HG03442 (cell line): ENCODE data around the gene ATP10A.

Experiments used
- ATAC-seq: cut with Tn5 transposase; IDR thresholded peaks from one replicate; pipeline ENCODE4 v1.9.1; 2021; ENCODE audit warnings: mild to moderate bottlenecking, moderate library complexity; ENCODE audit not compliant: unreplicated experiment

The ATP10A gene

DNA sequence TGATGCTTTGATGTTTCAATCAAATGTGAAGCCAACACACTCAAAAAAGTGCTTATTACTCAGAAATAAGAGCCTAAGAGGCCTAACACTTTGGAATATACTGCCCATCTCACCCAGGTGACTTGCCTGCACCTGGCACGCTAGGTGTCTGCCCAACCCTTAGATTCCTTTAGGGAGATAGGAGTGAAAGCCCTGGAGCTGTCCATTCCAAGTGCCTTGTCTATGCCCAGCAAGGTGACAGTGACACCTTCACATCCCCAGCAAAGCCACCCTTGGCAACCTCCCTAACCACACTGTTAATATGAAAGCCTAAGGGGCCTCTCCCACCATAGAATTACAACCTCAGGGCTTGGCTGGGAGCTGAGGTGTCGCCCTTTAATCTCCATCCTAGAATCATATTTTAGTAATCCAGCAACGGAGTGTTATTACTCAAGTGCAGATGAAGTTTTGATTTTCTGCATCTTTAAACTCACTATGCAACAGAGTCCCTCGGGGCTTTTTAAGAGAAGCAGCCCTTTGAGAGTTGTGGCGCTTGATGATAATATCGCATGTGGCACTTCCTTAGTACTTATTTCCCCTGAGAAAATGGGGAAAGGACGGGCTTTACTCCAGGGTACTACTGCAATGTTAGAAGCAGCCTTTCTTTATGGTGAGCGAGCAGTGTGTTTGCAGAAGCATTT, 24.8 kb downstream of the ATP10A start:
- ATAC-seq: no peak

DNA sequence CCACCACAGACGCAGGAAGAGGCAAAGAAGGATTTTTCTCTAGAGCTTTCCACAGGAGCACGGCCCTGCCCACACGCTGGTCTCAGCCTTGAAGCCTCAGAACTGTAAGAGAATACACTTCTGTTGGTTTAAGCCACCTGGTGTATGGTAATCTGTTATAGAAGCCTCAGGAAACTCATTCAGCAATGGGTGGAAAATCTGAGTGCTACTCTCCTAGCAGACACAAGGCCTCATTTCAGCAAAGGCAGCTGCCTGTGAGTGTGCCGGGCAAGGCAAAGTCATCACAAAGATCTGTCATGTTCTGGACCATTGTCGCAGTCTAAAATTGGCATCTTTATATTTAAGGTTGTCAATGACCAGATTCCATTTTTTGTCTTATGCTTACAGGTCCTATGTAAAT, 31.0 kb downstream of the ATP10A start:
- no peak for ATAC-seq

DNA sequence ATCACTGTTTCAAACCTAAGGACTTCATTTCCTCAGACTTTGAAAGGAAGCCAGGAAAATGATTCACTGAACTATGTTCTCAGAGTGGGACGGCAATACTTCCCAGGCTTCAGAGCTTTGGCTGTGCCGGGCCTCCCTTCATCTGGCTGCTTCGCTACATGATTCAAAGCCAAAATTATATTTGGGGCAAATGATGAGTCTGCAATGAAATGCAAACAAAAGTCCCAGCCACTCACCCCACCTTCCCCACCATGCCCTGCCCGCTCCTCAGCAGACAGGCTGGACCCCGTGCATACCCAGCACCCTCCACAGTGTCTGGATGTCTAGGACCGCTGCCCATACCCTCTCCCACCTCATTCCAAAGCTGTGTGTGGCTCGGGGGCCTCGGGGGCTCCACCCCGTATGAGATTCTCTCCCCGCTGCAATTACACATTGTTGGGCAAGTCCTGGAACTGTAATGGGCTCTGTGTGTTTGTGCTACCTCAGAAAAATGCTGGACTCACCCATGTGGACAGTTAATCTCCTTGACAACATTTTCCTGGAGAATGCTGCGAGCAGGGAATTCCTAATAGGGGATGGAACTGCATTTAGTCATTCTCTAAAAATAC, 32.2 kb downstream of the ATP10A start:
- no peak for ATAC-seq

DNA sequence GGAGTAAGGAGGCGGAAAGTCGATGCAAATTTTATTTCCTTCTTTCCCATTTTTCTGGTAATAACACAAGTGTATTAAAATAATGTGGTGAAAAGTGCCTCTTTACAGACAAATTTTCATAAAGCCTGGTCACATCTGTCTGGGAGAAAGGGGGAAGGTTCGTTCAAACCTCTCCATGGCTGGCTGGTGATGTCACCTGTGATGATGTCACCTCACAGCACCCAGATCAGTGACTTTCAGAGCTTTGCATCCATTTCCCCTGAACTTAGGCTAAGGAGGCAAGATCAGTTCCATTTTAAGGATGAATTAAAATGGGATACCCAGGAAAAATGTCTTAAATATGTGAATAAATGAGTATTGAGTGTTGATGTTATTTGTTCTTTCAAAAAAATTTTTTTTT, 34.1 kb downstream of the ATP10A start:
- ATAC-seq: no peak

DNA sequence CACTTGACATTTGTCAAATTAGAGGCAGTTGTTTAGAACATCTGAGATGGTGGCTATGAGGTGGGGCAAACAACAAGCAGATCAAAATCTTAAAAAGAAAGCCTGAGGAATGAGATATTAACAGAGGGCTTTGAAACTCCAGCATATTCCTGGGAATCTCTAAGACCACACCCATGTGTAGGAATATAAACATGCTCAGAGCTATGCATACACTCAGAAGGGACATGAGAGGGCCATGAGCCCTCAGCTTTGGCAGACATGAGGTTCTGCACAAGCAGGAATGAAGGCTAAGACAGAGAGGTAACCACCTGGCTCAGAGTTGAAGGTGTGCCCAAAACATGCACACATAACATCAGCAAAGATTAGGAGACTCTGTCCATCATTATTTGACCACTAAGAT, 37.9 kb downstream of the ATP10A start:
- no peak for ATAC-seq

DNA sequence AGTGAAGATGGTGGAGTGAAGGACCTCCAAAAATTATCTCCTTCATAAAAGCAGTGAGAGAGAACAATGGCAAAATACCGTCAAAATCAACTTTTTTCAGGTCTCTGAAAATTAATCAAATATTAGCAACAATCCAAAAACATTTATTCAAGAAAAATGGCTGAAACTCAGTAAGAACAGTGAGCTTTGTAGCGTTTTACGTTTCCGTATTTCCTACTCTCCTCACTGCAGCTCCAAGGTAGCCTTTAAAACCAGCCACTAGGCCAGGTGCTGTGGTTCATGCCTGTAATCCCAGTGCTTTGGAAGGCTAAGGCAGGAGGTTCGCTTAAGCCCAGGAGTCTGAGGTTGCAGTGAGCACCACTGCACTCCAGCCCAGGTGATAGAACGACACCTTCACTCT, 38.5 kb downstream of the ATP10A start:
- ATAC-seq: no peak

DNA sequence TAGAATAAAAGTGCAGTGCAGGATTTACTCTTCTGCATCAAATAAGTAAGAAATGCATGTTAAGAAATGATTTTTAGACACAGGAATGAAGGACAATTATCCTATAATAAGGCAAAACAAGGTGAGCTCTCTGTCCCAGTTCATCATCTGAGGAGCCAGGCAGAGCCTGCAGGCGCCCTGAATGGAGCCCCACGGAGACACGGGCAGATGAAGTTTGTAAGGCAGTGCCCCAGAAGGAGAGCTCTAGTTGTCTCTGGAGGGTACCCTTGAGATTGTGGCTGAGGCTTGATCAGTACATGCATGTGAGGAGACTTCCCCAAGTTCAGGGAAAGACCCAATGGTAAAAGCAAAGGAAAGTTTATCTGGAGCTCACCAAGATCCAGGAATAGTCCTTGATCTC, 50.3 kb downstream of the ATP10A start:
- ATAC-seq: no peak

DNA sequence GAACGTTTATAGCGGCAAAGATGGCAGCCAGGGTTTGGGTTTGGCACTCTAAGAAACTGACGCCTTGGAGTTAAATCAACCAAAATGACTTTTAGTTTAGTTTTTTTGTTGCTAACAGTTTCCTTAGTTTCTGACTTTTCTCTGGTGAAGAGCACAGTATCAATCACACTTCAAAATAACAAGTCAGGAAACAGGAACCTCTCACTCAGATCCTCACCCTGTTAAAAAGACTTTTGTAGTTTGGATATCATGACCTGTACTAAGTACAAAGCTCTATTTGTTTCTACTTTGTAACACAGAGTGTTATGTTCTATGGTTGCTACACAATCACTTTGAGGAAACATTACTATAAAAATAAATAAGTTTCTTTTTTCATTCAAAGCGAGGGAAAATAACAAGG, 51.1 kb downstream of the ATP10A start:
- ATAC-seq: no peak

DNA sequence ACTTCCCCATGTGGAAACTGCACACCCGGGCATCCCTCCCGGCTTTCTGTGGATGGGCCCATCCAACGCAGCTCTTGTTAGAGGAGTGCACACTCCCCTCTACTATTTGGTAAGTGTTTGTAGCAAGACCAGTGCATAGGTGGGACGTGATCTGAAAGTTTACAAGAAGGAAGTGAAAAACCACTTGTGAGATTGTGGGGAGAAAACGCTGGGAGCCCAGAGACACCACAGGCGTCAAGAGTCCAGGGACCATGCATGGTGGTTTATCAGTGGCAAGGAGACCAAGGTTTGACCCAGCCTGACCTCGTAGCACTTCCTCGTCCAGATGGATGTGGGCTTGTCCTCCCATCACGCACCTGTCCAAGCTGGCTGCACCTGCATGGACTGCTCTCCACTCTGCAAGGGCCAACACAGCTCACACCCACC, 51.6 kb downstream of the ATP10A start:
- ATAC-seq: peak; percentile 91

DNA sequence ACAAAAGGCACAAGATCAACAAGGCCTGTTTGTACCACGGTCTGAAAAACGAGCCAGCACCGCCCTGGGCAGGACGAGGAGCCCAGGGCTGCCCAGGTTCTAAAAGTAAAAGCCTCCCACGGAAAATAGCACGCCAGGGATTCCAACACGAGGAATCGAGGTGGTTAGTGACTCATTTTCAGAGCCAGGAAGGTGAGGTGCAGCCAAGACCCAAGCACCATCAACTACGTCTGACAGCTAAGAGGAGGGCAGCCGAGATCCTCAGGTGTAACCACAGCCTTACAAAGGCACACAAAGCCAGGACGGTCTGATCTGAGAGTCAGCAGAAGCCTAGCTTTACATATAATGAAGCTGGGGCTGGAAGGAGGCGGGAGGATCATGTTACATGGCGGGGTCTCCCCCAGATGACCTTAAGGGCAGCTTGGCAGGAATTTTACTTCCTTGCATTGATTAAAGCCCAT, 52.5 kb downstream of the ATP10A start:
- no peak for ATAC-seq

DNA sequence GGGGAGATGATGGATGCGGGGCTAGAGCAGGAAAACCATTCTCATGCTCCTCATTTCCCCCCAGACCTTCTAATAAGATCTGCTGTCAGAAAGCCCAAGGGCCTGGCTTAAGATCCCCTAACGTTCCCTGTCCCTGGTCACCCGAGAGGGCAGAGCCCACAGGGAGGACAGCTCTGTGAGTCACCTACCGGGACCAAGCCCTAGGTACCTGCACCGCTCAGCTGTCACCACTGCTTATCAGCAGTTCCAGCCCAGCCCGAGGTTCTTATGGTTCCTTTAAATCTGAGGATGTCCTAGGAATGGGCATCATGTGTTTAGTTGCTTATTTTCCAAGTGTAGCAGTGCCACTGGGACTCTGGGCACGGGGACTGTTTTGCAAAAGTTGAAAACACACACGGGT, 53.0 kb downstream of the ATP10A start:
- ATAC-seq: no peak

DNA sequence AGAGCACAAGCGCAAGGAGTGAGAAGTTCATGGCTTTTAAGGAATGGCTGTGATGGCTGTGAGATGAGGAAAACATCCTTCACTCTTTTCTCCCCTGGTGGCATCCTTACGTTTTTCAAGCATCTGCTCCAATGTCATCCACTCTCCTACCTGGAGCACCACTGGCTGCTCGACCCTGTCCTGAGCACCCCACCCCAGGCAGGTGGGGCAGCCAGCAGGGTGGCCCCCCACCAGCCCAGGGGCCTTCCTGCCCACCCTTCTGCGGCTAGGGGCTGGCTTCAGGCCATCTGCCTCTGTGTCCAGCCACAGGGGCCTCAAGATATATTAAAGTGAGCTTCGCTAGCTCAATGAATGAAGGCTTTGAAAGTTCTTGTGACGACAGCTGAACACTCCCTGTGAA, 56.1 kb downstream of the ATP10A start:
- ATAC-seq: no peak

DNA sequence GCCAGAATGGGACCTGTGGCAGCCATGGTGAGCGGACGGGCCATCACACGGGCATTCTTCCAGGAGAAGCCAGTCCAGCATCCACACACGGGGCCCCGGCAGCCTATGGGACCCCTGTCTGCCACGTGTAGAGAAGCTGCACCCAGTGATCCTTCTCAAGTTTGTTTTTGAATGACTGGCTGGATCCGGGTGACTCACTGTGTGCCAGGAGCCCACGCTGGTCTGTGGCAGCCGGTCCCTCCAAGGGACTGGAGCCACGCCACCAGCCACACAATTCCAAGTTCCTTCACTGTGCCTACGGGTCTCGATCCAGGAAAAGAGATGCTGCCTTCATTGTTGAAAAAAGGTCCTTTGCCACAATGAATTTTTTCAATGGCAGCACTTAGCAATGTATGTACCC, 58.1 kb downstream of the ATP10A start:
- ATAC-seq: no peak

DNA sequence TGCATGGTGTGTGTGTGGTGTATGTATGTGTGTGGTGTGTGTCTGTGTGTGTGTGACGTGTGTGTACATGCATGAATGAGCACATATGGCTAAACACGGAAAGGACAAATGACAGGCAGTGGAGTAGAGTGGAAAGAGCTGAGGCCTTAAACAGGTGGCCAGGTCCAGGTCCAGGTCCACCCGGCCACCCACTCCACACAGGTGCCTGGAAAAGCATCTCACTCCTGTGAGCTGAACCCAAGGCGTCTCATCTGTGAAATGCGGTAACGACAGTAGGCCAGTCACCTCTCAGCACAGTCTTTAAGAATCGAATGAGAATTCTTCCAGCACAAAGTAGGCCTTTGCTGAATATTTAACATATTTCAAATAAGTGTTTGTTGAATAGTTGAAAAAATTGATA, 58.7 kb downstream of the ATP10A start:
- ATAC-seq: no peak

DNA sequence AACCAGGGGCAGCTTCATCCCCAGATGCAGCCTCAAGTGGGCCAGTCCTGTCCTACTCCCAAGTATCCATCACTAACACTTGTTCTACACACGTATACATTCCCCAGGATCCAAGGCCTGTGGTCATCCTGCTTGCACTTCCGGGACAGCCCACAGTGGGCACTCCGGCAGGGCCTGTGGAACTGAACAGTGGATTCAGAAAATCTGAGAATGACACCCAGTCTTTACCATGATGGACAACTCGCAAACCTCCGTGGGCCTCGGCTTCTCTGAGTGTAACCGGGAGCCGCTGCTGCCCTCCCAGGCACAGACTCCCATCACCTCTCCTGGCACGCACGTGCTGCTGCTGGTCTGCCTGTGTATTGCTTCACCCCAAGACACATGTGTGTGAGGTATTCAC, 59.6 kb downstream of the ATP10A start:
- no peak for ATAC-seq

DNA sequence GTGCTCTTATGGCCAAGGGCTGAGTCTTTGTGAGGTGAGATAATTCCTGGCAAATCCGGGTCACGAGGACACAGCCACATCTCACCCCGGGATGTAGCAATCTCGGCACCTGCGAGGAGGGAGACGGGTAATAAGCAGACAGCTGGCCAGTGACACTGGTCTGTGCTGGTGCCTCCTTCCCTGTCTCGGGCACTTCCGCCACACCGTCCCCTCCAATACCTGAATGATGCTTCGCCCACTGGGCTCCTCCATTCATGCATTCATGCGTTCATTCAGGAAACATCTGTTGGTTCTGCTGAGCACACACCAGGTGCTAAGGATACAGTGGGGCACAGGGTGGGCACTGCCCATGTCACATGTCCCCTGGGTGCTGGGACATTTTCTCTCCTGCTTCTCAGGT, 60.1 kb downstream of the ATP10A start:
- ATAC-seq: no peak

DNA sequence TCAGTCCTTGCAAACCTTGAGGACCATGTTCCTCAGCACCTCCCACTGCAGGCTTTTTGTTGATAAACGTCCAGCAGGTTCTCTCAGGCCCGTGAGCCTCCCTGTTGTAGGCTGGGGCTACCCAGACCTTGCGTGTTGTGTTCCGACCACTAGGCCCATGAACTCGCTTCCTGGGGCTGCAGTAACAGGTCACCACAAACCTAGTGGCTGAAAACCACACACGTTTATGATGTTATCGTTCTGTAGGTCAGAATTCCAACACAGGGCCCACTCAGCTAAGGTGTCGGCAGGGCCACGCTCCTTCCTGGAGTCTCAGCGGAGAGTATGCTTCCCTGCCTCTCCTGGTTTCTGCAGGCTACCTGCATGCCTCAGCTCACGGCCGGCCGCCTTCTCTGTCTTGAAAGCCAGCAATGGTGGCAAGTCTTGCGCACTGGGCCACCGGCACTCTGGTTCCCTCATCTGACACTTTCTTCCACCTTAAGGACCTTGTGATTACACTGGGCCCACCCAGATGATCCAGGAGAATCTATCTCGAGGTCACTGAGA, 60.8 kb downstream of the ATP10A start:
- no peak for ATAC-seq

DNA sequence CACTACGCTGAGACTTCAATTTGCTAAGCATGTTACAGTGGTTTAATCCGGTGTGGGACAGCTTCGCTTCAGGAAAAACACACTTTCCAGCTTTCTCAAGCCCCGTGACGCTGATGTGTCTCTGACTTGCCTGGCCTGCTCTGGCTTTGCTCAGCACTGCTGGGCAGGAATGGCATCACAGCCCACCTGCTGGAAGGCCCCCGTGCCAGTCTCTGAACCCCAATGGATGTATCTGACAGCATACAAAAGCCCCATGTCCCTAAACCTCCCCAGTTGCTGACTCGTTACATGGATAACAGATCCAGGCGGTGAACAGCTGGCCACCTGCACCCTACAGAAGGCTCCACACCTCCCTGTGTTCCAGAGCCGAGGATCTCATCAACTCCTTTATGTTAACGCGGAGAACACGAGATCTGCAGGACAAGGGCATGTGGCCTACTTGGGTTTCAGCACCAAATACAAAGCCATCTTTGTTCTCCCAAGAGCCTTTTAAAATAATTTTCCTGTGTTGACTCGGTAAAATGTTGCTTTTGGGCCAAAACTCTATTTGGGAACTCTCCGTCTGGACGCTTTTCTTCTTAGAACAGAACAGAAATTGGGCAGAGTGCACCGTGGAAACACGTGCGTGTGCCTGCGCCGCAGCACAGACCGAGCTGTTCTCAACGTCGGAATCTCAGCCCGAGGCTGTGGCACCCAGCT, 61.4 kb downstream of the ATP10A start:
- ATAC-seq: no peak

DNA sequence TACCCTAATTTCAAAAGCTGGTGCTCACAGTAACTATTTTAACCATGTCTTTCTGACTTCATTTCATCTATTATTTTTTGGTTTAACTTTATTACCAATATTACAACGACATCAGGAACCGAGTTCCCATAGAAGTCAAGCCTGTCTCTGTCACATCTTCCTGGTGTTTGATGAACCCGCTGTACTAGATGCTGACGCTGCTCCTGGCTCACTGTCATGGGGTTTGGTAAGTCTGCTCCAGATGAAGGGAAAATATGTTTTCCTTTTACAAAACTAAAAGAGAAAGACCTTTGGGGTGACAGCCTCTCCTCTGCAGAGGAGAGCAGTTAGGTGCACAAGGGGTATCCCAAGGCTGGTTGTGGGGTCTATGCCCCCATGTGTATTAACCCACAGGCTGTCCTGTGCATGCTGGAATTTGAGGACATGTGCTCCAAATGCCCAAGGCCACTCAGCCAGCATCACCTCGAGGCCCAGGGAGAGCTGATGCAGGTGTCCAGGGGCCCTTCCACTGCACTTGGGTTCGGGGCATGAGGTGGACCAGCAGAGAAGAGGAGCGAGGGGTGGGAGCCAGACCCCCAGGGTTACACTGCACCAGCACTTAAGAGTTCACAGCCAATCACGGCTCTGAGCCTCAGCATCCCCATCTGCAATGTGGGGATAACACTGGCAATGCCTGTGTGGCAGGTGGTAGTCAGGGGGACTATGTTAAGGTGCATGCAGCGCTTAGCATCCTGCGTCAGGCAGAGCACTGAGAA, 62.2 kb downstream of the ATP10A start:
- ATAC-seq: no peak

DNA sequence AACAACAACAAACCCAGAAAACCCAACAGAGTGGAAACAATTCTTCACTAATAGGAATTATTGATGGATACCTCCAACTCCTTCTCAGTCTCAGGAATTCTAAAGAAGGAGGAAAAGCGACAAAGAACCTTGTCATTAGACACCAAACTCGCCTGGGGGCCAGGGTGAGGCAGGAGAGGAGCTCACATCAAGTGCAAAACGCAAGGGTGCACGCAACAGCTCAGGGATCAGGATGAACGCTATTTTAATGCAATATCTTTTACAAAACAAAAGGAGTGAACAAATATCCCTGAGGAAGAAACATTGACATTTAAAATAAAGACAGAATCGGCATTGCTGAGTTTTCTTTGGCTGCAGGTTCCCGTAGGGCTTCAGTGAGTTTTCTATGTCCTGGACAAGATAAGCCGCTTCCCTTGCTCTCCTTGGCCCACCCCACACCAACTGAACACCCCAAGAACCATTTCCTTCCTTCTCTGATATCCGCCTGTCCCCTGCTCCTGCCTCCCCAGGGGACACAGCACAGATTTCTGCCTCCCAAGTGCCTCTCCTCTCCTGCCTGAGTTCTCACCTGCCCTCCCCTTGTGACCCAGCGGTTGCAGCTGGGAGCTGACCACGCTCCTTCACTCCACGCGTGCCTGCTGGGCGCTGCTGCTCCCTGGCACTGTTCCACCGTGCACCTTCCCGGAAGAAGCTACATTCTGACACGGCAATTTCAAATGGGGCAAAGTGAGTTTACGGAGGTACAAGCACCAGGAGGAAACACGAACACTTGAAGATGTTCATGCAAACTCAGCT, 63.0 kb downstream of the ATP10A start:
- no peak for ATAC-seq
